NCI-H1105 (cell line): Measurements from ENCODE around the gene RBPJ.

ENCODE experiments used
- DNase-seq: peaks from one replicate; lab custom pipeline; 2025; lab: John Stamatoyannopoulos, UW

Gene RBPJ

DNA sequence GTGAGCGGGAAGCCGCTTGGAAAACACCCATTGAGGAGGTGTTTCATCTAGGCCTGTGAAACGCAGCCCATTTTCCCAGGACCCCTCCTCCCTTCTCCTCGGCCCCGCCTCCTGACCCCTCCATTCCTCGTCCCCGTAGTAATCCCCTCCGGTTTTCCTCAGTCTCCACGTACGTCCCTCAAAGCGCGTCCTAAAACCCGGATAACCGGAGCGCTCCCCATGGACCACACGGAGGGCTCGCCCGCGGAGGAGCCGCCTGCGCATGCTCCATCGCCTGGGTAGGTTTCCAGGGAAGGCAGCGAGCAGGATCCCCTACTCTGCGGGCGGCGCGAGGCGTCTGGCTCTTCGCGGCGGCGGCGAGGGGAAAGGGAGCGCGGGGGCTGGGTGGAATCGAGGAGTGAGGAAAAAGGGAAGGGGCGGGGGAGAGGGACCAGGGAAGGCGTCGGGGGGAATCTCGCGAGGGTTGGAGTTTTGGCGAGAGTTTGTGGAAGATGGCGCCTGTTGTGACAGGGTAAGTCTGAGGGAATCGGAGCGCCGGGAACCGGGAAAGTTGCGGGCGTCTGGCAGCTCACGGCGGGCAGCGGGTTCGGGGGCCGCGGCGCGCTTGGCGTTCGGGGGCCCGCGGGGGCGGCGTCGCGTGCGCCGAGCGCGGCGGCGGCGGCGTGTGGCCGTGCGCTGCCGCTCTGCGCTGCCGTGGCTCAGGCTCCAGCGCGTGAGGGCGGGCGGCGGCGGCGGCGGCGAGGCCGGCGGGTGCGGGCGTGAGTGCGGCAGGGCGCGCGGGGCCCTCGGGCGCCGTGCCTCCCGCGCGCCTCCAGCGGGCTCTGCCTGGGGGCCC is at the start of gene RBPJ:
Gene RBPJ, plus strand, starts transcription at position 477 of the 835 bp plus-strand sequence. Its CDS starts 15 bp downstream, at position 492.
- DNase-seq: peak; percentile 90

DNA sequence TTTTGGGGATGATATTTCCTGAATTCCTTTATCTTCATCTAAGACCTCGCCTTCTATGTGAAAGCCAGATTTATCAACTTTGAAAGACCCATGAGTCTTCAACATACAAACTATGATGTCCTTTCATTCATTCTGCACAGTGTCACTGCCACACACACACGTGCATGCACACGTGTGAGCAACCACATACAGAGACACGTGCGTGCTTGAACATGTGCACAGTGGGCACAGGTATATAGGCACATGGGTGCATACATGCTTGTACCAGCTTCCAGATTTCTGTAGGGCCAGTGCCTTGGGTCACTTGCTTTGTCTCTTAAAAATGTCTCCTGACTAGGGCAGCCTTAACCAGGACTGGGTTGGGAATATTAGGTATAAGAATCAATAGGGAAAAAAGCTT is 49.1 kb upstream of the RBPJ start:
- no peak for DNase-seq

DNA sequence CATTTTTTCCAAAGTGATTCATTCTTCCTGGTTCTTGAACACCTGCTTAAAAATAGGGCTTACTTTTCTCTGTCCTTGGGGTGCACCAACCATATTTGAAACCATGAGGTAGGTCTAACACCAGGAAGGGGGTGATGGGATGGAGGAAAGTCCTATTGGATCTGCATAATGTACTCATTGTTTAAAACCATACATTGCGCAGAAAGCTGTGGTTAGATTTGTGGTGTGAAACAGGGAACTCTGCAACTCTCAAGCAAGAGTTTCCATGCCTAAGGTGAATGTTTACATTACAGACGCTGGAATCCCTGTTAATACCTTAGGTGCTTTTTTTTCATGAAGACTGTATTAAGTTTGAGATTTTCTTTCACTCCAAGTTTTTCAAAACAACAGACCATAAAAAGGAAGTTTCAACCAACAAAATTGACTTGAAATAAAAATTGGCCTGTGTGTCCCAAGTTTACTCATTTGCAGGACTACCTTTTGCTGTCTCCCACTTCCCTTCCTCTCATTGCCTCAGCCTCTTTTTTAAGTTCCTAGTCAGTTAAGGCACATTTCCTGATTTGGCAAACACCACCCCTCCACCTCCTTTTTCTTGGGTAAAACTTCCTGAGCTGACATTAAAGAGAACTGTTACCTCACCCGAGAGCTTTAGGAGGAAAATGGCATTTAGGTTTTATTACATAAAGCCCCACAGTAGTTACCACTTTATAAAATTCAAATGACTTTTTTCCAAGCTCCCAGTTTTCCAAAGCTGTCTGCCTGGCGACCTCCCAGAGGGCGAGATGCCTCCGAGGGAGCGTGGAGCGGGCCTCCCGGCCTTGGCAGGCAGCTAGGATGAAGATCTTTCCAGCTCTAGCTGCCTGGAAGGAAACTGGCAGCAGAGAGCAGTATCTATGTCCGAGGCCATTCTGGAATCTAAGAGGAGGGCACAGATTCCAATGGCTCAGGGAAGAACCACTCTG is 47.9 kb upstream of the RBPJ start:
- no peak for DNase-seq

DNA sequence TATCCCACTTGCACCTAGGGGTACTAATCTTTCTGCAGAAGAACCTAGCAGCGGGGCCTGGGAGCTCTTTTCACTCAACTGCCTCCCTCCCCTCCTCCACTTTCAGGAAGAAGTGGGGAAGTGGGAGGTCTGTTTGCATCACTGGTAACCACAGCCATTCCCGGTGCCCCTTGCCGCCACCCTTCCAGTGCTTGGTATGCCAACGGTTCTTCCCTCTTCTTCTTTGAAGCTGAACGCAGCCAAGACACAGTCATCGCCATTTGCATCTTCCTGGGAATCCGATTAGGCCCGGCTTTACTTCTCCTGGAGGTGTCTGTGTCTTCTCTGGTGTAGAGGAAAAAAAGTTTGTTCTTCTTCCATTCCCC is 47.2 kb upstream of the RBPJ start:
- no peak for DNase-seq

DNA sequence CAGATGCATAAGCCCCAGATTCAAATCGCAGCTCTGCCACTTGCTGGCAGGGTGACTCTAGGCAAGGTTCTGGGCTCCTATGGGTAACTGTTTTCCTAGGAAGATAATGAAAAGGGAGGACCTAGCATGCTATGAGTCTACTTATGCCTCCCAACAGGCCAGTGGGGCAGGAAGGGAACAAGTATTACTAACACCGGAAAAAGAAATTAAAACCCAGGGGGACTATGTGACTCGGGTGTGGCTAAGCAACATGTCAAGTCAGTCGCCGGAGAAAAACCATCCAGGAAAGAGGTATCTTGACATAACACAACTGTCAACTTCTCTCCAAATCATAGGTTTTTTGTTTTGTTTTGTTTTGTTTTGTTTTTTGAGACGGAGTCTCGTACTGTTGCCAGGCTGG is 45.5 kb upstream of the RBPJ start:
- DNase-seq: no peak

DNA sequence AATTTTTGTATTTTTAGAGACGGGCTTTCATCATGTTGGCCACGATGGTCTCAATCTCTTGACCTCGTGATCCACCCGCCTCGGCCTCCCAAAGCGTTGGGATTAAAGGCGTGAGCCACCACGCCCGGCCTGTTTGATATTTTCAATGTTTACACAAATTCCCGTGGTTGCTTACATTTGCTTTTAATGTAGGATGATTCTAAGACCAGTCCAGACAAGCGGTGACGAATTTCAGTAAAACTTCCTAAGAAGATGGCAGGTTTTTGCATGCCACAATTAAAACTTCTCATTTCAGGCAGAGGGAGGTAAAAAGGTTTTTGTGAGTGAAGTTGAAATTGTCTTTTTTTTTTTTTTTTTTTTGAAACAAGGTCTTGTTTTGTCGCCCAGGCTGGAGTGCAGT is 41.4 kb upstream of the RBPJ start:
- DNase-seq: no peak

DNA sequence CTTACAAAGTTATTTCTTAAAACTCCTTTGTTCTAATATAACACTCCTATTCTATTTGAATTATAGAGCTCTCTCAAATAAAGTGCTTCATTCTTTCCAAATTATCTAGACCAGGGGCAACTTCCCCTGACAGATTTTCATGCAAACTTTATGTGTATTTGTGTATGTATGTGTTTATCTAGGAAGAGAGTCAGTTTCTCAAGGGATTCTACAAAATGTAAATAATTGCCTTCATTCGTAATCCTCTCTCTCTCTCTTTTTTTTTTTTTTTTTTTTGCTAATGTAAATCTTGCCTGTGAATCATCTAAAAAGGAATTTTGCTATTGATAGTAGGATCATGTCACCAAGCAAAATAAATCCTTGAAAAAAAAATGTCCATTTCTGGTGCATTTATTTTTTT is 38.9 kb upstream of the RBPJ start:
- DNase-seq: no peak

DNA sequence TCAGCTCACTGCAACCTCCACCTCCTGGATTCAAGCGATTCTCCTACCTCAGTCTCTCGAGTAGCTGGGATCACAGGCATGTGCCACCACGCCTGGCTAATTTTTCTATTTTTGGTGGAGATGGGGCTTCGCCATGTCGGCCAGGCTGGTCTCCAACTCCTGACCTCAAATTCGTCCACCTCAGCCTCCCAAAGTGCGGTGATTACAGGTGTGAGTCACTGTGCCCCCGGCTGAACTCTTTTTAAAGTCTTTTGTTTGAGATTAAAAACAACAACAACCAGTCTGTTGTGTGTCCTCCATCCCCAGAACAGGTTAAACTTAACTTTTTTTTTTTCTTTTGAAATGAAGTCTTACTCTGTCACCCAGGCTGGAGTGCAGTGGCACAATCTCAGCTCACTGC is 36.3 kb upstream of the RBPJ start:
- no peak for DNase-seq

DNA sequence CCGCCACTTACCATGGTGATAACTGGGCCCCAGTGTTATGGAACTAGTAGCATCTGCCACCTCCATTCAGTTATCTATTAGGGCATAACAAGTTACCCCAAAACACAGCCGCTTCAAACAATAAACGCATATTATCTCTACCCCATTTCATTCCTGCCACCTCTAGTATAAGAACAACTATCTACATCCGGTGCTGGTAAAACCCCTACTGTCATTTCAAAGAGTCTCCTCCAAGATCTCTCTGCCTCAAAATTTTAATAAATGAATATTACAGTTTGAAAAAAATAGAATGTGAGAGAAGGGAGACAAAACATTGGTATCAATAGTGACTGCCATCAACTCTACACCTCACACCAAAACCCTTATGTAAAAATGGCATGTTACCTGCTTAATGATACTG is 35.5 kb upstream of the RBPJ start:
- DNase-seq: no peak

DNA sequence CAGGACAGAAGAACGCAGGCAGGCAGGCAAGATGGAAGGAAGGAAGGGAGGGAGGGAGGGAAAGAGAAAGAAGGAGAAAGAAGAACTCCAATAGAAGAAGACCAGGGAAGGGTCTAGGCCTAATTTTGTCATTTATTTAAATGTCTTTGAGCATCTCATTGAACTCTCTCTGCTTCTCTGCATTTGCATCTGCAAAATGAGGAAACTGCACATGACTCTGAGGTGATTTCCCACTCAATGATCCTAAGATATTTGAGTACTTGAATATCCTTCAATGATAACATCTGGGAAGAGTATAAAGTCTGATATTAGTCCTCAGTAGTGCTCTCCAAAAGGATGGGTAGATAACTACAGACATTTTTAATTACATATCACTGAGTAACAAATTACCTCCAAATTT is 33.1 kb upstream of the RBPJ start:
- DNase-seq: no peak

DNA sequence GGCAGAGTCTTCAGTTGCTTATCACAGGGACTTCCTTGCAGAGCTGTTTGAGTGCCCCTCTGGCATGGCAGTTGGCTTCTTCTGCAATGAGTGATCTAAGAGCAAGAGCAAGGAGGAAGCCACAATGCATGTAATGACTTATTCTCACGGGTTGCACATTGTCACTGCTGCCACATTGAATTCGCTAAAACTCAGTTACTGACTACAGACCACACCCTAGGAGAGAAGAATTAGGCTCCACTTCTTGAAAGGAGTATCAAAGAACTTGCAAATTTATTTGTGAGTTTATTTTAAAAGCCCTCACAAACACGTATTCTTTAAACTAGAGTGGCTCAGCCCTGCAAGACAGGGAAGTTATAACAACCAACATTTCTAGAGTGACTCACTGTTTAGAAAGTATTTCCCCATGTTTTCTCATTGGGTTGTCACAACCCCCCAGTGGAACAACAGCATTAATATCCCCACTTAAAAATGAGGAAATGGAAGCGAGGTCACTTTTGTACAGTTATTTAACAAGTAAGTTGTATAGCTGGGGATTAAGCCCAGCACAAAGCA is 32.4 kb upstream of the RBPJ start:
- DNase-seq: no peak

DNA sequence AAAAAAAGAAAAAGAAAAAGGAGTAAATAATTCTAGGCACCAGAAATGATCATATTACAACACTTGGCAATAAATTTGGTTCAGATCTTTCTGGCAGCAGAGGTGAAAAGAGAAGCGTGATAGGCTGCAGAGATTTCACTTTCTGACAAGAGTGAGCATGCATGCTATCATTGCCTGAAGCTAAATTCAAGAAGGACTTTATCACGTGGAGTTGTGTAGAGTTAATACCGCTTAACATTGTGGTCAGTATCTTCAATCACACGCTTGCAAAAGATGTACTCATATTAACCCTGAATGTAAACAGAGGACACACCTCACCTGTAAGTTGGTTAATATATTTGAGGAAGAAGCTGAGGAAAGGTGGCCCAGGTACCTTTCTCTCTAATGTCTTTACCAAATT is 31.4 kb upstream of the RBPJ start:
- DNase-seq: no peak

DNA sequence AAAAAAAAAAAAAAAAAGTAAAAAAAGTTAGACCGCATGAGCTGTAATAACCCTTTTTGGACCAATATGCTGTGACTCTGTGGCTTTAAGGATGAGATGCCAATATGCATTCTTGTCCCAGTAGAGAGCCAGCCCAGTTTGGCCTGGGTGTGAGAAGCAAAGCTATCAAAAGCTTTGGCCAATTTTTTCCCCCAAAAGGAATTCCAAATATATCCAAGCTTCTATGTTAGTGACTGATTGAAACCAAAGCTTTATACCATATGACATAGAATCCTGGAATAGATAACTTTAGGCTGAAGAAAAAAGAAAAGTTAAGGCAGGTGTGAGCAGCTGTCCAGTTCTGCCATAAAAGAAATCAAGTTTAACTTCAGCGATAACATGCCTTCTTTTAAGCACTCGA is 30.5 kb upstream of the RBPJ start:
- DNase-seq: no peak

DNA sequence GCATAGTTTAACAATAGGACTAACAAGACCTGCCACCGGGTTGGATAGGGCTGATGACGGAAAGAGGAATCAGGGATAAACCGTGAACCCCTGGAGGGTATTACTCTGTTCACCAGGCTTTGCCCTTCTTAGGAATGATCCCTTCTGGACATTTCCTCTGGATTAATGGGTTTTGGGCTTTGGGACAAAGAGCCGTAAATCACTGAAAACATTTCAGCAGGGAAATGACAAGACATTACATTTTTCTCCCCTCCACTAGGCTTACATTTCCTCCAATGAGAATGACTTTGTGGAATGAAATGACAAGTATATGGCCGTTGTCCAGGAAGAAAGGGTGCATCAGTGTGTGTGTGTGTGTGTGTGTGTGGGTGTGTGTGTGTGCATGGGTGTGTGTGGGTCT is 25.9 kb upstream of the RBPJ start:
- no peak for DNase-seq

DNA sequence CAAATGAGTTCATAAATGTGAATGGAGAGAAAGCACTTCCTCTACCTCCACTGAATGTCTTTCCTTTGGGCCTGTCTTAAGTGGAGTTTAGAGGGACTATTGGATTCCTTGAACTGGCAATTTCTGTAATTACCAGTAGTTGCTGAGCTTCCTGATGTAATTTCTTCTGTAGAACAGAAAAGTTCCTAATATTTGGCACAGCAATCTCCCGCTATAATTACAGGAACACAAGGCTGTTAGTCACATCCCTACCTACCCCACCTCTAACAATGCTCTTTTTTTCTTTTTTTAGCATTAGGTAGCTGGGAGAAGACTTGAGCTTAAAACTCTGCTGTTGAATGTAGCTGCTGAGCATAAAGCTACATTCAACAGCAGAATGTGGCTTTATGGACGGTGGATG is 24.8 kb upstream of the RBPJ start:
- no peak for DNase-seq

DNA sequence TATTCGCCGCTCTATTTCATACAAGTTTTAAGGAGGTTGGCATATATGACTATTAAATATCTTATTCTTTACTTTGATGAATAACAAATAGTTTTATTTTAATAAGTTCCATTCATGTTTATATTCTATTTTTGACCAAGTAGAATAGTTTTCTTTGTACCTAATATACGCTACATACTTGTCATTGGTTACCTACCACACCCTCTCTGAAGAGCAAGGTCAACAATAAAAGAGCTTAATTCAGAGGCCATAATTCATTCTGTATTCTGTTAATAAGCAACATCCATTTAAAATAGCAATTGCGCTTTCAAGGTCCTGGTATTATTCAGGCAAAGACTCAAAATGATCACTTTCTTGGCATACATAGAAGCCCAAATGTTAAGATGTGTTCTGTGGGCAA is 24.3 kb upstream of the RBPJ start:
- DNase-seq: no peak

DNA sequence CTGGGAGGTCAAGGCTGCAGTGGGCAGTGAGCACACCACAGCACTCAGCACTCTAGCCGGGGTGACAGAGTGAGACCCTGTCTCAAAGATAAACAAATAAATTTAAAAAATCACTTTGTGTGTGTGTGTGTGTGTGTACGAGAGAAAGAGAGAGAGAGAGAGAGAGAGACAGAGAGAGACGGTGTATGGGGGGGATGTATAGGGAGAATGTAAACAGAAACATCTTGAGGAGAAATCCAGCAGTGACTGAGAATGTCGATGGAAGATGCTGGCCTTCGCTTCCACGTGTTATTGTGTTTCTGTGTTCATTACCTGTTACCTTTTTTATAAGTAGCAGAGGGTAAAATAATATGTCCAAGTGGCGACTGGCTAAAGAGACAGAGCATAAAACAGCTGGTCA is 23.6 kb upstream of the RBPJ start:
- no peak for DNase-seq

DNA sequence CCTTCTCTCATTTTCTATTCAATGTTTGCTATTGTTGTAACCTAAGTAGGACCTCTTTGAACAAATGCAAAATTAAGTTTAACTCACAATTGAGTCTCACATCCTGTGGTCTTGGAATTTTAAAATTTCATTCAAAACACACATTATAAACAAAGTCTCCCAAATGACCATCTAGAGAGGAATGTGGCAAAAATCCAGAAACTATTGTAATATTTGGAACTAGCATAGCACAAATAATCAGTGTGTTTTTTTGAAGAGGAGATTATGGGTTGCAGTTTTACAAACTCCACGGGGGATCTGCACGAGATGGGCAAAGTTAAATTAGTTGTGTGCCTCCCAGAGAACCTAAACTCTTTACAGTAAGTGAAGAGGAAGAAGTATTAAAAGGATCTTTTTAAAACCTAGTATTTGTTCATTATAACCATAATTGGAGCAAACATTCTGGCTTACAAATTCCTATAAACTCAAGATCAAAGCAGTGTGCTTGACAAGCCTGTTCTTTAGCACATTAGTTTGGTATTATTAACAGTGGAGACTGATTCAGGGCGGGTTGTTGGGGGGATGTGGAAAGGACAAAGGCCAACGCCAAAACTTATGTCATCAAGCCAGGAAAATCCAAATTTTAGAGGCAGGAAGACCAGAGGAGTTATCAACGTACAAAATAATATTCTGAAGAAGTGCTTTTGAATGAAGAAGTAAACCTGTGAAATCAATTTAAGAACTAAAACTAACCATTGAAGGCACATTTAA is 22.4 kb upstream of the RBPJ start:
- DNase-seq: no peak

DNA sequence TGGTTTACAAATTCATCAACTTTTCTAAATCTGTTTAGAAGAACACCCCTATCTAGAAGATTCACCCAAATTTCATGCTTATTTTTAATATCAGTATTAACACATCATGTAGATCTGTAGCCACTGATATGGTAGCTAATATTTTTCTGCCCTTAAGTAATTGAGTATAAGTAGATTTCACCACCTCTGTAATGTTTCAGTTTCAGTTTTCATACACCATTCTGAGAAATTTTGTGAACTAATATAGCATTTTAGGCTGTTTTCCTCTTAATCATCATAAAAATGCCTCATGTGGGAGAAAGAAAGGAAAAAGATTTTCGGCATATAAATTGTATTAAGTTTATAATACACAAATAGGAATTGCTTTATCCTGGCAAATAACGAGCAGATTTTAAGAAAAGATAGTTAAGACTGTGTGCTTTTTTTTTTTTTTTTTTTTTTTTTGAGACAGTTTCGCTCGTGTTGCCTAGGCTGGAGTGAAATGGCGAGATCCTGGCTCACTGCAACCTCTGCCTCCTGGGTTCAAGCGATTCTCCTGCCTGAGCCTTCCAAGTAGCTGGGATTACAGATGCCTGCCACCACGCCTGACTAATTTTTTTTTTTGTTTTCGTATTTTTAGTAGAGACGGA is 21.4 kb upstream of the RBPJ start:
- no peak for DNase-seq

DNA sequence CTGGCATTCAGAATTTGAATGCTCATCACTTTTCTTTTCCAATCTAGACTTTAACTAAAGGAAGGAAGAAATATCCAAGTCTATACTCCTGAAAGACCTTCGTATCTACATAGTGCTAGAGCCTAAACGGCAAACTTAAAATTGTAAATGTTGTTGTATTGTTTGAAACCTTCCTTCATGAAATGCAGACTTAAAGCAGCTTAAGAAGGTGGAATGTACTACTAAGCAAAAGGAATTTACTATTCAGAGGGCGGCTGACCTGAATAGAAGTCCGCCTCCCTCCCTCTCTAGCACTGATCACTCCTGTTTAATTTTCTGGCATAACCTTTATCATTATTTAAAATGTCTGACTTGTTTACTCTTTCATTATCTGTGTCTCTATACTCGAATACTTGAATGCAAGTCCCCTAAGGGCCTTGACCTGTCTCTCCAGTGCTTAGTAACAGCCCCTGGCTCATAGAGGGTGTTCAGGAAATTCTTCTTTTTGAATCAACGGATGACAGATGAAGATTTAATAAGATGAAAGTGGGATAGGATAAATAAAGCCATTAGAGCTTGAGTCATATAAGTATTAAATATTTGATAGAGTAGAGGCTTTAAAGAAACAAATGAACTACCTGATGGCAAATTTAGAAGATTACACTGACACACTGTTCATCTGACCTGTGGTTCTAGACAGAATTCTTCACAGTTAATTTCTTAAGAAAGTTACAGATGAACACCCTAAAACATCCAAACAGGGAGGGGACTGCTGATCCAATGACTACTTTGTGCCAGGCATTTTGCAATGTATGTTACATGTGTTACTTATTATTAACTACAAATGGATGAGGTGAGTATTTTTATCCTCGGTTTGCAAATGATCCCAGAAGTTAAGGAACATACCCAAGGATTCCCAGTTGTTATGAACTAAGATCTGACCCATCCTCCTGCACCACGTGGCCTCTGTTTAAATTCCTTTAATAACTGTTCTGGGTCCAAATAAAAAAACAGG is 20.2 kb upstream of the RBPJ start:
- DNase-seq: no peak
